ENCODE data around the gene SRSF10. TPM values are rescaled to one million over a fixed set of nuclear protein-coding genes. Genes with fewer than 3 reads are reported as not detected.
"Not testable (repeated sequence)": the region's sequence is repeated elsewhere in the genome, so short reads cannot be mapped to it uniquely, and the experiment has no call there.

Gene SRSF10
- total RNA-seq, 2 experiments from 2014 or later, result 169 to 178 TPM

- Mint-ChIP-seq H3K36me3 (ENCODE audit: low read depth) (no peaks in the 10 kb centered on the region), H3K27ac (no peak overlapping the region), H3K9me3 (no peaks in the 10 kb centered on the region), H3K4me3 (no peak overlapping the region), H3K4me1 (ENCODE audit: low read depth) (no peaks in the 10 kb centered on the region), H3K27me3 (ENCODE audit: low read depth) (peaks cover 3% of the 10 kb centered on the region)
- no peak for DNase-seq
- intact Hi-C loops (cut with micrococcal nuclease), result no loop called here
- CTCF ChIA-PET, result no interaction called here
Observed at GRCh38 chr1:24009406-24009805, 29.3 kb upstream of the SRSF10 start.

GRCh38 chr1:24008574-24009184, 28.6 kb upstream of the SRSF10 start:
- H3K27me3 Mint-ChIP-seq (ENCODE audit: low read depth); CTCF ChIA-PET; DNase-seq; intact Hi-C loops (cut with micrococcal nuclease); H3K4me3 Mint-ChIP-seq; H3K9me3 Mint-ChIP-seq; H3K27ac Mint-ChIP-seq; H3K4me1 Mint-ChIP-seq (ENCODE audit: low read depth); H3K36me3 Mint-ChIP-seq (ENCODE audit: low read depth): not testable (repeated sequence)

DNA sequence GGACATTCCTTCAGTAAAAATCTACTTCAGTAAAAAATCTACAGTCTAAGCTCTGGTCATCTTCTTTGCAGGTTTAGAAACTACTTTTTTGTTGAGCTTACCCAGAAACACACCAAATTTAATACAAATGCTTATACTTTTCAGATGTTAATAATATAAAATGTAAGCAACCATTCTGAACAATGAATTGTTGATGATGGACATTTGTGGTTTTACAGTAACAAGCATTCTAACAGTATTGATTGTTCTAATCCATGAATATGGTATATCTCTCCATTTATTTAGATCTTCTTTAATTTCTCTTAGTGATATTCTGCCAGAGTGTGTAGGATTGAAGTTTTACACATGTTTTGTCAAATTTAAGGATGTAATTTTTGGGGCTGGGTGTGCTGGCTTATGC, 27.0 kb upstream of the SRSF10 start:
- H3K27ac Mint-ChIP-seq, result no peak overlapping the region

DNA sequence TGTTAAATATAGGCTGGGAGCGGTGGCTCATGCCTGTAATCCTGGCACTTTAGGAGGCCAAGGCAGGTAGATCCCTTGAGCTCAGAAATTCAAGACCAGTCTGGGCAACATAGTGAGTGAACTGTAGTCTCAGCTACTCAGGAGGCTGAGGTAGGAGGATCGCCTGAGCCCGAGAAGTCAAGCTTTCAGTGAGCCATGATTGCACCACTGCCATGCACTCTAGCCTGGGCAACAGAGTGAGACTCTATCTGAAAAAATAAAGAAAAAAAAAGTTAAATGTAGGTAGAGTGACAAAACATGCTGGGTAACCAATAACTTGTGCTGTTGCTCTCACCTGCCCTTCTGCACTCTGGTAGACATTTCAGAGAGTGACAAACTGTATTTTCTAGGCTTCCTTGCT, 25.0 kb upstream of the SRSF10 start:
- no peaks in the 10 kb centered on the region for H3K4me1 Mint-ChIP-seq (ENCODE audit: low read depth)
- peaks cover 3% of the 10 kb centered on the region for H3K27me3 Mint-ChIP-seq (ENCODE audit: low read depth)
- DNase-seq, result no peak
- H3K9me3 Mint-ChIP-seq, result no peaks in the 10 kb centered on the region
- CTCF ChIA-PET, result interaction anchor here (1.5 to 1.7 kb wide), 2 partner anchors 66 to 145 kb away, joined by 3 read pairs; no protein-coding TSS in a partner anchor
- intact Hi-C loops (cut with micrococcal nuclease), result no loop called here
- H3K27ac Mint-ChIP-seq, result no peak overlapping the region
- H3K36me3 Mint-ChIP-seq (ENCODE audit: low read depth), result no peaks in the 10 kb centered on the region
- no peak overlapping the region for H3K4me3 Mint-ChIP-seq

More for the DNA sequence above, 27.0 kb upstream of the SRSF10 start:
- no peak overlapping the region for H3K4me3 Mint-ChIP-seq
- no peaks in the 10 kb centered on the region for H3K36me3 Mint-ChIP-seq (ENCODE audit: low read depth)
- intact Hi-C loops (cut with micrococcal nuclease), result no loop called here
- DNase-seq, result no peak
- no peaks in the 10 kb centered on the region for H3K9me3 Mint-ChIP-seq
- H3K4me1 Mint-ChIP-seq (ENCODE audit: low read depth), result no peaks in the 10 kb centered on the region
- H3K27me3 Mint-ChIP-seq (ENCODE audit: low read depth), result peaks cover 3% of the 10 kb centered on the region
- CTCF ChIA-PET, result interaction anchor here (0.6 kb wide), 1 partner anchor 748 kb away, joined by 4 read pairs; no protein-coding TSS in a partner anchor

GRCh38 chr1:24004132-24004531, 24.0 kb upstream of the SRSF10 start:
- H3K9me3 Mint-ChIP-seq, result no peaks in the 10 kb centered on the region
- H3K4me1 Mint-ChIP-seq (ENCODE audit: low read depth), result no peaks in the 10 kb centered on the region
- H3K4me3 Mint-ChIP-seq, result no peak overlapping the region
- peaks cover 3% of the 10 kb centered on the region for H3K27me3 Mint-ChIP-seq (ENCODE audit: low read depth)
- intact Hi-C loops (cut with micrococcal nuclease), result no loop called here
- no peak for DNase-seq
- CTCF ChIA-PET, result interaction anchor here (0.6 to 1.7 kb wide), 8 partner anchors 17 to 1738 kb away, joined by 3 to 5 read pairs (median 3); partner anchors contain the start of gene SRSF10
- no peak overlapping the region for H3K27ac Mint-ChIP-seq
- H3K36me3 Mint-ChIP-seq (ENCODE audit: low read depth), result no peaks in the 10 kb centered on the region

- intact Hi-C loops (cut with micrococcal nuclease), result no loop called here
- Mint-ChIP-seq H3K9me3 (no peaks in the 10 kb centered on the region), H3K4me3 (no peak overlapping the region), H3K36me3 (ENCODE audit: low read depth) (no peaks in the 10 kb centered on the region), H3K4me1 (ENCODE audit: low read depth) (peaks cover 2% of the 10 kb centered on the region), H3K27ac (no peak overlapping the region), H3K27me3 (ENCODE audit: low read depth) (peaks cover 3% of the 10 kb centered on the region)
- CTCF ChIA-PET, result interaction anchor here (0.6 to 1.7 kb wide), 6 partner anchors 14 to 686 kb away, joined by 3 to 5 read pairs (median 3); partner anchors contain the start of gene SRSF10
- DNase-seq, result no peak
Observed at GRCh38 chr1:24003331-24003972, 23.3 kb upstream of the SRSF10 start.

- DNase-seq, result no peak
- Mint-ChIP-seq H3K4me1 (ENCODE audit: low read depth) (peaks cover 2% of the 10 kb centered on the region), H3K4me3 (no peak overlapping the region), H3K9me3 (no peaks in the 10 kb centered on the region), H3K27me3 (ENCODE audit: low read depth) (peaks cover 3% of the 10 kb centered on the region), H3K27ac (no peak overlapping the region), H3K36me3 (ENCODE audit: low read depth) (no peaks in the 10 kb centered on the region)
- intact Hi-C loops (cut with micrococcal nuclease), result no loop called here
- CTCF ChIA-PET, result interaction anchor here (0.7 kb wide), 1 partner anchor 14 kb away, joined by 3 read pairs; no protein-coding TSS in a partner anchor
Observed at GRCh38 chr1:24002695-24003094, 22.6 kb upstream of the SRSF10 start.

GRCh38 chr1:23999156-23999671, 19.1 kb upstream of the SRSF10 start:
- H3K4me1 Mint-ChIP-seq (ENCODE audit: low read depth), result peaks cover 2% of the 10 kb centered on the region
- no peaks in the 10 kb centered on the region for H3K9me3 Mint-ChIP-seq
- CTCF ChIA-PET, result no interaction called here
- intact Hi-C loops (cut with micrococcal nuclease), result no loop called here
- no peaks in the 10 kb centered on the region for H3K27me3 Mint-ChIP-seq (ENCODE audit: low read depth)
- no peak overlapping the region for H3K4me3 Mint-ChIP-seq
- H3K36me3 Mint-ChIP-seq (ENCODE audit: low read depth), result no peaks in the 10 kb centered on the region
- no peak for DNase-seq
- H3K27ac Mint-ChIP-seq, result no peak overlapping the region

DNA sequence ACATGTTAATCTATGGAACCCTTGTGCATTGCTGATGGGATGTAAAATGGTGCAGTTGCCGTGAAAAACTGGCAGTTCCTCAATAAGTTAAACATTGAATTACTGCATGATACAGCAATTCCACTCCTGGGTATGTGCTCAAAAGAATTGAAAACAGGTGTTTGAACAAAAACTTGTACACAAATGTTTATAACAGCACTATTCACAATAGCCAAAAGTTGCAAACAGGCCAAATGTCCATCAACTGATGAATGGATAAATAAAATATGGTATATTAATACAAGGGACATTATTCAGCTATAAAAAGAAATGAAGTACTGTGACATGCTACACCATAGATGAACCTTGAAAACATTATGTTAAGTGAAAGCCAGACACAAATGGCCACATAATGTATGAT, 17.7 kb upstream of the SRSF10 start:
- intact Hi-C loops (cut with micrococcal nuclease), result no loop called here
- CTCF ChIA-PET, result no interaction called here
- no peak overlapping the region for H3K4me3 Mint-ChIP-seq
- DNase-seq, result no peak
- no peaks in the 10 kb centered on the region for H3K27me3 Mint-ChIP-seq (ENCODE audit: low read depth)
- no peaks in the 10 kb centered on the region for H3K36me3 Mint-ChIP-seq (ENCODE audit: low read depth)
- no peaks in the 10 kb centered on the region for H3K9me3 Mint-ChIP-seq
- H3K27ac Mint-ChIP-seq, result no peak overlapping the region
- peaks cover 2% of the 10 kb centered on the region for H3K4me1 Mint-ChIP-seq (ENCODE audit: low read depth)

DNA sequence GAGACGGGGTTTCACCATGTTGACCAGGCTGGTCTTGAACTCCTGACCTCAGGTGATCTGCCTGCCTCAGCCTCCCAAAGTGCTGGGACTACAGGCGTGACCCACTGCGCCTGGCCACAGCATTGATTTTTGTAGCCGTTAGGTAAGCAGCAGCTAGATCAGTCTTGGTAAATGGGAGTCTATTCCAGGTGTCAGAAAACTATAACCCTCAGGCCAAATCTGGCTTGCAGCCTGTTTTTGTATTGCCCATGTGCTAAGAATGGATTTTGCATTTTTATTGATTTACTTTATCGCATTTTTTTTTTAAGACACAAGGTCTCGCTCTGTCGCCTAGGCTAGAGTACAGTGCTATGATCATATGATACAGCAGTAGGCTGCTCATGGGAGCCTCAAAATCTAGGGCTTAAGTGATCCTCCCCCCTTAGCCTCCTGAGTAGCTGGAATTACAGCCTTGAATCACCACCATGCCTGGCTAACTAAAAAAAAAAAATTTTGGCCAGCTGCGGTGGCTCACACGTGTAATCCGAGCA, 16.6 kb upstream of the SRSF10 start:
- peaks cover 2% of the 10 kb centered on the region for H3K4me1 Mint-ChIP-seq (ENCODE audit: low read depth)
- CTCF ChIA-PET, result no interaction called here
- DNase-seq, result no peak
- no peaks in the 10 kb centered on the region for H3K27me3 Mint-ChIP-seq (ENCODE audit: low read depth)
- H3K4me3 Mint-ChIP-seq, result no peak overlapping the region
- intact Hi-C loops (cut with micrococcal nuclease), result no loop called here
- no peaks in the 10 kb centered on the region for H3K9me3 Mint-ChIP-seq
- H3K27ac Mint-ChIP-seq, result no peak overlapping the region
- no peaks in the 10 kb centered on the region for H3K36me3 Mint-ChIP-seq (ENCODE audit: low read depth)

- intact Hi-C loops (cut with micrococcal nuclease), result no loop called here
- no peak for DNase-seq
- Mint-ChIP-seq H3K4me3 (no peak overlapping the region), H3K36me3 (ENCODE audit: low read depth) (no peaks in the 10 kb centered on the region), H3K27me3 (ENCODE audit: low read depth) (no peaks in the 10 kb centered on the region), H3K27ac (no peak overlapping the region), H3K4me1 (ENCODE audit: low read depth) (peaks cover 2% of the 10 kb centered on the region), H3K9me3 (no peaks in the 10 kb centered on the region)
- CTCF ChIA-PET, result interaction anchor here (0.6 kb wide), 2 partner anchors 28 to 109 kb away, joined by 3 to 4 read pairs; no protein-coding TSS in a partner anchor
Observed at GRCh38 chr1:23995431-23995837, 15.3 kb upstream of the SRSF10 start.

- H3K4me1 Mint-ChIP-seq (ENCODE audit: low read depth); H3K4me3 Mint-ChIP-seq; H3K27ac Mint-ChIP-seq; intact Hi-C loops (cut with micrococcal nuclease); H3K27me3 Mint-ChIP-seq (ENCODE audit: low read depth); H3K36me3 Mint-ChIP-seq (ENCODE audit: low read depth); DNase-seq; H3K9me3 Mint-ChIP-seq: not testable (repeated sequence)
- CTCF ChIA-PET, result interaction anchor here (0.7 kb wide), 1 partner anchor 1125 kb away, joined by 3 read pairs; no protein-coding TSS in a partner anchor
Observed at GRCh38 chr1:23992011-23992410, 11.9 kb upstream of the SRSF10 start.
